ENCODE measurements around the gene NRG3. TPM values are rescaled to one million over a fixed set of nuclear protein-coding genes. Genes with fewer than 3 reads are reported as not detected.

The NRG3 gene
- total and polyA plus RNA-seq, 2 of the 8 experiments (the other 6 are each of a cell fraction or from before 2014, with no cell fraction given): 4.2 to 5.0 TPM

- TF ChIP-seq CHD7 (IDR thresholded peaks at IDR 0.05; ENCODE audit: insufficient replicate concordance, low read length) (no peak), CTBP2 (IDR thresholded peaks at IDR 0.05; ENCODE audit: borderline replicate concordance, insufficient read depth, insufficient read length, low read length) (no peak), MAFK (IDR thresholded peaks at IDR 0.05; ENCODE audit: low read depth, low read length) (no peak)
Measured at GRCh38 chr10:82847242-82847641, 972.2 kb downstream of the NRG3 start (continued).
